Cardiac septum (tissue), 1 donor: ENCODE data around the gene GLT1D1. TPM values are rescaled to one million over a fixed set of nuclear protein-coding genes. Genes with fewer than 3 reads are reported as not detected.
"Not testable (repeated sequence)": the region's sequence is repeated elsewhere in the genome, so short reads cannot be mapped to it uniquely, and the experiment has no call there.

Experiments
- DNase-seq: peaks from one replicate; pipeline ENCODE4 v3.0.0-alpha.2; 2020; ENCODE audit warnings: low spot score
- intact Hi-C: fragments of 100-400 bp; cut with DNase I; formaldehyde crosslinking; loops from one replicate; pipeline ENCODE4 v1.14.0; 2022
- long read RNA-seq: library from polyadenylated mRNA; unstranded; transcript quantifications from one replicate; pipeline ENCODE4 v2.0.0, GENCODE V29; 2021
- total RNA-seq: library from RNA; stranded (reverse); fragmentation: NEBNext Ultra II Directional; extraction: Animal tissue kit (Norgen Biotek cat#: 25700); gene quantifications from one replicate; pipeline ENCODE4 v1.2.1, GENCODE V29; 2021
- donor health status: DM: no; HTN: no; CAD: no.

The GLT1D1 gene
- total RNA-seq, result 1.1 TPM
- long read RNA-seq, partial matches to known transcripts, result 1 of 2 reads
- long read RNA-seq, other reads (novel, unspliced or antisense), result 1 of 2 reads

- intact Hi-C loops, result no loop called here
- no peak for DNase-seq
Measured at GRCh38 chr12:128852885-128853599, at the start of gene GLT1D1. Gene GLT1D1, plus strand, starts transcription at chr12:128853478. Its CDS starts 104 bp downstream, at chr12:128853582.

GRCh38 chr12:128803788-128804187 is 49.5 kb upstream of the GLT1D1 start:
- DNase-seq, result no peak
- intact Hi-C loops, result no loop called here

- no peak for DNase-seq
- intact Hi-C loops, result no loop called here
Measured at GRCh38 chr12:128804762-128805161, 48.5 kb upstream of the GLT1D1 start.

GRCh38 chr12:128805406-128805805 is 47.9 kb upstream of the GLT1D1 start:
- intact Hi-C loops, DNase-seq: not testable (repeated sequence)

GRCh38 chr12:128806573-128806972 is 46.7 kb upstream of the GLT1D1 start:
- DNase-seq, result no peak
- intact Hi-C loops, result no loop called here

GRCh38 chr12:128807161-128807724 is 46.0 kb upstream of the GLT1D1 start:
- intact Hi-C loops, result no loop called here
- no peak for DNase-seq

- DNase-seq, result no peak
- intact Hi-C loops, result no loop called here
Measured at GRCh38 chr12:128808651-128809050, 44.6 kb upstream of the GLT1D1 start.

- no peak for DNase-seq
- intact Hi-C loops, result no loop called here
Measured at GRCh38 chr12:128810182-128811127, 42.8 kb upstream of the GLT1D1 start.

- no peak for DNase-seq
- intact Hi-C loops, result no loop called here
Measured at GRCh38 chr12:128811806-128812205, 41.5 kb upstream of the GLT1D1 start.

- no peak for DNase-seq
- intact Hi-C loops, result no loop called here
Measured at GRCh38 chr12:128813392-128813791, 39.9 kb upstream of the GLT1D1 start.

GRCh38 chr12:128813883-128814282 is 39.4 kb upstream of the GLT1D1 start:
- no peak for DNase-seq
- intact Hi-C loops, result no loop called here

- intact Hi-C loops, result no loop called here
Measured at GRCh38 chr12:128814411-128815261, 38.6 kb upstream of the GLT1D1 start.

GRCh38 chr12:128815779-128816642 is 37.3 kb upstream of the GLT1D1 start:
- intact Hi-C loops, result no loop called here
- DNase-seq, result no peak

More at GRCh38 chr12:128814411-128815261, 38.6 kb upstream of the GLT1D1 start:
- DNase-seq, result no peak

- intact Hi-C loops, result no loop called here
- no peak for DNase-seq
Measured at GRCh38 chr12:128816643-128816920, 36.7 kb upstream of the GLT1D1 start.

GRCh38 chr12:128817111-128818015 is 35.9 kb upstream of the GLT1D1 start:
- intact Hi-C loops, result no loop called here
- DNase-seq, result peak; percentile 93

GRCh38 chr12:128818065-128819022 is 34.9 kb upstream of the GLT1D1 start:
- intact Hi-C loops, result no loop called here

More at GRCh38 chr12:128818065-128819022, 34.9 kb upstream of the GLT1D1 start:
- DNase-seq, result no peak
